B cell (primary cell): ENCODE results near the gene WRAP73. TPM values are rescaled to one million over a fixed set of nuclear protein-coding genes. Genes with fewer than 3 reads are reported as not detected.

Source experiments
- ATAC-seq: fragments of 200-7000 bp; cut with Tn5 transposase; one replicate; pipeline ENCODE4 v1.10.0; 2021; ENCODE audit warnings: low read depth, mild to moderate bottlenecking, moderate number of reproducible peaks, moderate library complexity
- CTCF ChIA-PET: fragments of 350-600 bp; sonication (Branson Sonifier 250); formaldehyde crosslinking; loops from one replicate; lab custom pipeline; 2021; ENCODE audit warnings: antibody characterized with exemption, inconsistent platforms; lab: Charles Lee
- POLR2A ChIA-PET: fragments of 350-600 bp; sonication (Branson Sonifier 250); formaldehyde crosslinking; loops from one replicate; lab custom pipeline; 2021; ENCODE audit warnings: antibody characterized with exemption; lab: Charles Lee
- DNase-seq: peaks from one replicate; pipeline ENCODE4 v3.0.0; 2013
- H2AFZ ChIP-seq: 2 replicates; pipeline ENCODE4 v1.6.1; 2012; ENCODE audit warnings: mild to moderate bottlenecking, low read depth, low read length; ENCODE audit not compliant: insufficient read depth, poor library complexity, severe bottlenecking
- H3K27ac ChIP-seq, 2 donors: 1 replicate in 1 of 2; 2 replicates in 1 of 2; pipeline ENCODE4 v1.5.1; 2012 to 2013; ENCODE audit warnings: low read length in 2 of 2, mild to moderate bottlenecking in 2 of 2, moderate library complexity in 1 of 2
- H3K27me3 ChIP-seq, 4 experiments: fragments of 200-600 bp in 1 of 4; sonication (generic) in 1 of 4; replicated peaks in 1 of 4; 1 replicate in 2 of 4; 2 replicates in 2 of 4; pipeline versions ENCODE4 v1.6.1 to v1.7.0; 2013 to 2016; ENCODE audit warnings: low read length in 3 of 4, mild to moderate bottlenecking in 2 of 4, mixed read lengths in 1 of 4, moderate library complexity in 1 of 4; ENCODE audit not compliant: insufficient read depth in 4 of 4, control insufficient read depth in 3 of 4; ENCODE audit errors: control extremely low read depth in 1 of 4
- H3K36me3 ChIP-seq, 2 experiments: replicated peaks in 1 of 2; 1 replicate in 1 of 2; 2 replicates in 1 of 2; pipeline versions ENCODE4 v1.6.1 to v1.7.1; 2013; ENCODE audit warnings: low read length in 1 of 2; ENCODE audit not compliant: insufficient read depth in 2 of 2, control insufficient read depth in 1 of 2; ENCODE audit errors: control extremely low read depth in 1 of 2, extremely low read depth in 1 of 2
- H3K4me1 ChIP-seq, 2 donors: fragments of 200-600 bp in 1 of 2; sonication (generic) in 1 of 2; 1 replicate in 1 of 2; 2 replicates in 1 of 2; pipeline versions ENCODE4 v1.5.1 to v1.6.1; 2013 to 2017; ENCODE audit warnings: low read length in 2 of 2; ENCODE audit not compliant: control insufficient read depth in 2 of 2, insufficient read depth in 2 of 2
- H3K4me2 ChIP-seq: replicated peaks from 2 replicates; pipeline ENCODE3; 2012; ENCODE audit warnings: mild to moderate bottlenecking, low read depth, low read length; ENCODE audit not compliant: poor library complexity, severe bottlenecking
- H3K4me3 ChIP-seq, 5 experiments: fragments of 200-600 bp in 1 of 5; sonication (generic) in 1 of 5; 1 replicate in 3 of 5; 2 replicates in 2 of 5; pipeline versions ENCODE4 v1.5.1 to v1.7.0; 2011 to 2016; ENCODE audit warnings: low read length in 4 of 5, mild to moderate bottlenecking in 4 of 5, low read depth in 2 of 5, control low read depth in 1 of 5, moderate library complexity in 1 of 5; ENCODE audit not compliant: insufficient read depth in 1 of 5; ENCODE audit errors: control extremely low read depth in 1 of 5, extremely low read depth in 1 of 5
- H3K79me2 ChIP-seq: fragments of 200-600 bp; sonication (generic); one replicate; pipeline ENCODE4 v1.6.0; 2016; ENCODE audit warnings: low read length; ENCODE audit not compliant: control insufficient read depth, insufficient read depth
- H3K9ac ChIP-seq: fragments of 200-600 bp; sonication (generic); 2 replicates; pipeline ENCODE4 v1.6.1; 2017; ENCODE audit warnings: mild to moderate bottlenecking, low read length, moderate library complexity
- H3K9me3 ChIP-seq, 3 donors: one replicate each; pipeline versions ENCODE4 v1.6.1 to v1.7.1; 2013; ENCODE audit warnings: low read length in 2 of 3; ENCODE audit not compliant: control insufficient read depth in 2 of 3, insufficient read depth in 1 of 3; ENCODE audit errors: control extremely low read depth in 1 of 3
- H4K20me1 ChIP-seq: 2 replicates; pipeline ENCODE4 v1.6.0; 2012; ENCODE audit warnings: mild to moderate bottlenecking, low read length; ENCODE audit not compliant: insufficient read depth, control insufficient read depth, poor library complexity, severe bottlenecking
- H3K27ac Mint-ChIP-seq: one replicate; pipeline ENCODE4 v1.8.0; 2021; ENCODE audit warnings: mixed read lengths
- H3K27me3 Mint-ChIP-seq: one replicate; pipeline ENCODE4 v1.8.0; 2021; ENCODE audit warnings: mixed read lengths
- H3K4me1 Mint-ChIP-seq: one replicate; pipeline ENCODE4 v1.8.0; 2021; ENCODE audit warnings: mixed read lengths
- H3K4me3 Mint-ChIP-seq: one replicate; pipeline ENCODE4 v1.8.0; 2021; ENCODE audit warnings: mixed read lengths
- H3K9me3 Mint-ChIP-seq: one replicate; pipeline ENCODE4 v1.8.0; 2022; ENCODE audit warnings: mixed read lengths; ENCODE audit not compliant: insufficient read depth
- EZH2 ChIP-seq: IDR thresholded peaks from 2 replicates; pipeline ENCODE4 v1.6.1; 2012; ENCODE audit warnings: borderline replicate concordance, low read depth, mild to moderate bottlenecking, moderate library complexity, low read length; ENCODE audit not compliant: insufficient read depth, poor library complexity, severe bottlenecking
- WGBS: methylation state at CpG from one replicate; pipeline ENCODE4 v1.1.5; 2013; ENCODE audit warnings: missing lambda C conversion rate; ENCODE audit not compliant: insufficient coverage; 5-methylcytosine and 5-hydroxymethylcytosine counted together
- intact Hi-C: fragments of 100-400 bp; cut with micrococcal nuclease; formaldehyde crosslinking; loops from one replicate; pipeline ENCODE4 v1.10.0; 2022
- polyA plus RNA-seq: library from polyadenylated mRNA; depleted of rRNA; stranded (reverse); fragments of >200 nt; gene quantifications from 2 replicates; pipeline ENCODE4 v1.2.3, GENCODE V29; 2012
- total RNA-seq, 2 donors: library from RNA; stranded (reverse); fragments of 120-200 nt in 1 of 2; gene quantifications; 1 replicate in 1 of 2; 2 replicates in 1 of 2; pipeline versions ENCODE4 v1.2.3 to v1.2.4, GENCODE V29; 2013 to 2022
- TF ChIP-seq, protein P1 (sequence below): fragments of 200-600 bp; IDR thresholded peaks from one replicate; pipeline ENCODE4 v1.8.0; 2022; ENCODE audit warnings: antibody characterized with exemption, mild to moderate bottlenecking

WRAP73 gene
- total and polyA plus RNA-seq, 2 donors (not counting 1 experiment from before 2014, with no cell fraction given), result 37.1 to 68.5 TPM

DNA sequence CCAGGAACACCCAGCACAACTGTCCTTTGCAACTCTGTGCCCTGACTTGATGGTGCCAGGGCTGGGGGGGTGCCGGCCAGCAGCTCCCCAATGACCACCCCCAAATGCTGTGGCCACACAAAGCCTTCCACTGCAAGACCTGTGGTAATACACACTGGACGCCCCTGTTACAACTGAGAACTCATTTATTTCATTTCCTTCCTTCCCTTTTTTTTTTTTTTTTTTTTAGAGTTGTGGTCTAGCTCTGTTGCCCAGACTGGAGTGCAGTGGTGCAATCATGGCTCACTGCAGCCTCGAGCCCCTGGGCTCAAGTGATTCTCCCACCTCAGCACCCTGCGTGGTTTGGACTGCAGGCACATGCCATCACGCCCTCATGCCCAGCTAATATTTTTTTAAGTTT is 27.6 kb upstream of the WRAP73 start:
- ATAC-seq (peak; percentile 13), DNase-seq (peak; percentile 68)
- peak overlapping the region; percentile 44 for H3K4me3 Mint-ChIP-seq
- H3K27me3 Mint-ChIP-seq, result no peaks in the 10 kb centered on the region
- H3K9me3 Mint-ChIP-seq, result no peaks in the 10 kb centered on the region
- H3K4me1 Mint-ChIP-seq, result peaks cover 68% of the 10 kb centered on the region
- Histone ChIP-seq H4K20me1 (no peaks in the 10 kb centered on the region), H3K79me2 (no peaks in the 10 kb centered on the region), H3K9ac (peak overlapping the region; percentile 49), H3K36me3 (no peaks in the 10 kb centered on the region), H2AFZ (peak overlapping the region; percentile 47), H3K4me2 (peak overlapping the region; percentile 78), H3K9me3 (peaks cover 0 to 8% (median 0%) of the 10 kb centered on the region in 3 donors), H3K27me3 (peaks cover 0 to 3% (median 0%) of the 10 kb centered on the region in 4 experiments), H3K4me3 (peak overlapping the region in 2 of 5 experiments; percentile 9 to 43), H3K4me1 (peaks cover 52 to 80% of the 10 kb centered on the region in 2 donors), H3K27ac (peak overlapping the region; percentile 60 to 77)
- H3K27ac Mint-ChIP-seq, result peak overlapping the region; percentile 79
- TF ChIP-seq EZH2, result no peak
- TF ChIP-seq, protein P1, sequence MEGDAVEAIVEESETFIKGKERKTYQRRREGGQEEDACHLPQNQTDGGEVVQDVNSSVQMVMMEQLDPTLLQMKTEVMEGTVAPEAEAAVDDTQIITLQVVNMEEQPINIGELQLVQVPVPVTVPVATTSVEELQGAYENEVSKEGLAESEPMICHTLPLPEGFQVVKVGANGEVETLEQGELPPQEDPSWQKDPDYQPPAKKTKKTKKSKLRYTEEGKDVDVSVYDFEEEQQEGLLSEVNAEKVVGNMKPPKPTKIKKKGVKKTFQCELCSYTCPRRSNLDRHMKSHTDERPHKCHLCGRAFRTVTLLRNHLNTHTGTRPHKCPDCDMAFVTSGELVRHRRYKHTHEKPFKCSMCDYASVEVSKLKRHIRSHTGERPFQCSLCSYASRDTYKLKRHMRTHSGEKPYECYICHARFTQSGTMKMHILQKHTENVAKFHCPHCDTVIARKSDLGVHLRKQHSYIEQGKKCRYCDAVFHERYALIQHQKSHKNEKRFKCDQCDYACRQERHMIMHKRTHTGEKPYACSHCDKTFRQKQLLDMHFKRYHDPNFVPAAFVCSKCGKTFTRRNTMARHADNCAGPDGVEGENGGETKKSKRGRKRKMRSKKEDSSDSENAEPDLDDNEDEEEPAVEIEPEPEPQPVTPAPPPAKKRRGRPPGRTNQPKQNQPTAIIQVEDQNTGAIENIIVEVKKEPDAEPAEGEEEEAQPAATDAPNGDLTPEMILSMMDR, result no peak
- 12% methylated on average over 3 of the region's 5 CpGs for WGBS
- ChIA-PET POLR2A (interaction anchor here (0.6 to 1.8 kb wide), 6 partner anchors 8 to 180 kb away, joined by 3 to 24 read pairs (median 3); no protein-coding TSS in a partner anchor), CTCF (interaction anchor here (0.6 to 2.1 kb wide), 8 partner anchors 11 to 1704 kb away, joined by 3 to 20 read pairs (median 4); partner anchors contain the start of genes TPRG1L and WRAP73)
- intact Hi-C loops, result loop anchor here (1.0 to 2.0 kb wide), 3 partner anchors 11 to 53 kb away; partner anchors contain the start of genes TPRG1L and WRAP73
